HG02973 (cell line): ENCODE measurements around the gene COL19A1.

Source experiments
- ATAC-seq: cut with Tn5 transposase; IDR thresholded peaks from one replicate; pipeline ENCODE4 v1.9.1; 2021; ENCODE audit warnings: moderate library complexity; ENCODE audit not compliant: unreplicated experiment

Gene COL19A1

DNA sequence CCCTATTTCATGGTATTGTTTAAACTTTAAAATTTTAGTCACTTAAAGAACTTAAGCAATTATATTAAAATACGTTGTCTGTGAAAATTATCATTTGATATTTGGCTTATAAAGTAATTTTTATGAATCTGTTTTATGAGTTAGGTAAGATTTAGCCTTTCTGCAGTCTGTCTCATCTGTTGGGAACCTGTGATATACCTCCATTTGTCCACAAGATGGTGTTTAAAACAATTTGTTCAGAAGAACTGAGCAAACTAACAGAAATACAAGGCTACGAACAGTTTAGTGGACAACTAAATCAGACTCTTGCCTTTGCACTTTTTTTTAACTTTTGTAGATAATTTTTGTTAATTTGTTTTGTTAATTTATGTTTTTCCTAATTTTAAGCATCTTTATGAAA lies 344.1 kb downstream of the COL19A1 start:
- no peak for ATAC-seq

GRCh38 chr6:70215460-70216108 lies 349.2 kb downstream of the COL19A1 start:
- ATAC-seq, result no peak

- ATAC-seq, result no peak
Measured at GRCh38 chr6:70216767-70217166, 350.4 kb downstream of the COL19A1 start.

DNA sequence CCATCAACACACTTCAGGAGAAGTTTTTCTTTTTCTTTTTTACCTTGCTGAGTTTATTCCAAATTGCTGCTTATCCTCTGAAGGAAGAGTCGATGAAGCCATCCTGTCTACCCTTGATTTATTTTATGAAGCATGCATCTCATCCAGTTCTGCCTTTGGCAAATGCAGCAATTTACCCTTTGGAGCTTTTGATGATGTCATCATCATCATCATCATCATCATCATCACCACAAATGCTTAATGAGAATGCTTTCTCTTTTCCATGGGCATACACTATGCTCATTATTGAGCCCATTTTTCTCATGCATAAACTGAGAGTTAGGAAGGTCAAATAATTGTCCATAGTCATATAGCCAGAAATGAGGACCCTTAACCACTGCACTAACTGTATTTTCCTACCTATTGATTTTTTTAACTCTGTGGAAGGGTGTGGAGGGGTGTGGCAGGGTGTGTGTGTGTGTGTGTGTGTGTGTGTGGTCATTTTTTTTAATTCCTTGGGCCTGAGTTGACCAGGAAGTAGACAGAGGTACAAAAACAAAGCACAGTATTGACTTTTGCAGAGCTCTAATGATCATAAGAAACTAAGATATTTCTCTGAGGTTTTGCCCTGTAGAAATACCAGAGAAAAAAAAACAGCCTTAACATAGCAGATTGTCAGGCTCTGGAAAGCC lies 353.7 kb downstream of the COL19A1 start:
- no peak for ATAC-seq

DNA sequence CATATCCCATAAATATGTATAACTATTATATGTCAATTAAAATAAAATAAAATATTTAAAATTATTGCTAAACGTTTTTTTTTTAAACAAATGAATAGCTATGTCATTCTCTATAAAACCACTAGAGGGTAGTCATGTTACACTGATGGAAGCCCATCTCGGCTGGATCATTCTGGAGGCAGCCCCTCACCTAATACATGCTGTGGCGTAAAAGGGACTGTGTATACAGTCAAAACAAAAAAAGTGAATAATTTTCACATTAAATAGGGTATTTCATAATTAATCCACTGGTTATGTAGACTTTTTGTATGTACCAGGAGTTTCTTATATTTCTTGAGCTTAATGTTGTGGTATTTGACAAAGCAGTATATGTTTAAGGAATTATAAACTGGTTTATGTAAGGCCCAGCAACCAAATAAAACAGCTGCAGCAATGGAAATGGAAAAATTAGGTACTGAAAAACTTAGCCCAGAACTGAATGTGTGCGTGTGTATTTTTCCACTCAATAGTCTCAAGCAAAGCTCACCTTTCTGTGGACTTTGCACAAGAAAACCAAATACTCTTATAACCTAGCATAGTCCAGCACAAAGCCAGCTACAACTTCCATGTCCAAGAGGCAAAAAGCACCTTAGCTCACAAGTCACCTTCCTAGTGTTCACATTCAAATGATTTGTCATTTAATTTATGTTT lies 354.8 kb downstream of the COL19A1 start:
- ATAC-seq, result peak; percentile 60

DNA sequence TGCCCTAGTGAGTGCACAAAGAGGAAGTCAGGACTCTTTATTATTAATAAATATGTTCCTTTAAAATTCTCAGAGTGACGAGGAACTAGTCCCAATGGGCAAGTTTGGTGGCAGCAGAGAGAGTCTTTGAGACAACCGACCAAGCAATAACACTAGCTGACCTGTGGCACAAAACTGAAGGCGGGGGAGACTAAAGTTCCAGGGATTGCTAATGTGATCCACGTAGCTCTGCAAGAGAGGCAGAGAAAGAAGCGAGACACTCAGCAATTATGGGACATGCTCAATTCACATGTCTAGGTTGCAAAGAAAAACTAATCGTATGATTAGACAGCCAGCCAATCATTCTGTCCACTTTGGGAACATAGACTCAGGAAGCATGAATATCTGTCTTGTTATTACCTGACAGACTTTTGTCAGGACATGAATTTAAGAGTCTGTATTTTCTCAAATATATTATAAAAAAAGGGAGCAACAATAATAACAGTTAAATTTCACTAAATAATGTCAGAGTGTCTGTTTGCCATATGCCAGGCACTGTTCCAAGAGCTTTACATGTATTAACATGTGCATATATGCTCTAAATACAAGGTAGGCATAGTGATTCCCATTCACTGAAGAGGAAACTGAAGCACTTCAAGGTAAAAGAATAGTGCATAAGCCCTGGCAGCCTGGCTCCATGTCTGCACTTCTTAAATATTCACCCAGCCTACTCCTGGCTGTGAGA lies 355.5 kb downstream of the COL19A1 start:
- ATAC-seq, result no peak

- ATAC-seq, result no peak
Measured at GRCh38 chr6:70222439-70222749, 356.0 kb downstream of the COL19A1 start.

DNA sequence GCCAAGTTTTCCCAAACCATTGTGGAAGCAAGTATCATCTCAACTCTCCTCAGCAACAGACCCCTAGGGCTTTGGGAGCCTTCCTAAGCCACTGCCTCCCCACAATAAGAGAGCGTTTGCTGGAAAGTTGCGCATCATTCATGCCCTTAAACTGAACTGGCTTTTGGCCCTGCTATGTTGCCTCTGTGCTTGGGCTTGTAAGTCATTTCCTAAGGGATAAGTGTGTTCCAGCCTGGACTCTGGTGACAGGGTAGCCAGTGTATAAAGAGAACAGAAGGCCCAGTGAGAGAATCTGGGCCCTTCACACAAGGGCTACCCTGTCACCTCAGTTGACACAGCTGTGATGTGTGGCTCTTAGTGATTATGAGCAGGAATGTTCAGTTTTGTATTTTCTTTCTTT lies 358.7 kb downstream of the COL19A1 start:
- ATAC-seq, result no peak

DNA sequence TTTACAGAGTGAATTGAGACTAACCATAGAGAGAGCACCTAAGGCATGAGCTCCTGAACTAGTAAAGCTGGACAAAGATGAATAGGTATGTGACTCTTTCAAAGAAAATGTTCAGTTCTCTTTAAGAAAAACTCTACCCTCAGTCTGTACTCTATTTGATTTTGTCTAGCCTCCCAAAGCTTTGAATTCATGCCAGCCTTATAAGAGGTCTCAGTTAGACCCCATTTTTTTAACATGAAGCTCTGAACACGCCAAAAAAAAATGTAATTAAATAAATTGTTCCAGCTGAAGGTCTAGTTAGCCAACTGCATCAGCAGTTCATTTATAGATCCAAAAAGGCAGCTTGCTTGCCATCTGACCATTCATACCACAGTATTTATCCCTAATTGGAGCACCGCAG lies 365.0 kb downstream of the COL19A1 start:
- ATAC-seq, result no peak

GRCh38 chr6:70234561-70235236 lies 368.3 kb downstream of the COL19A1 start:
- no peak for ATAC-seq

- ATAC-seq, result no peak
Measured at GRCh38 chr6:70236343-70236742, 370.0 kb downstream of the COL19A1 start.

- no peak for ATAC-seq
Measured at GRCh38 chr6:70241031-70241430, 374.7 kb downstream of the COL19A1 start.

GRCh38 chr6:70241991-70242420 lies 375.6 kb downstream of the COL19A1 start:
- no peak for ATAC-seq

GRCh38 chr6:70246118-70246517 lies 379.8 kb downstream of the COL19A1 start:
- ATAC-seq, result no peak

DNA sequence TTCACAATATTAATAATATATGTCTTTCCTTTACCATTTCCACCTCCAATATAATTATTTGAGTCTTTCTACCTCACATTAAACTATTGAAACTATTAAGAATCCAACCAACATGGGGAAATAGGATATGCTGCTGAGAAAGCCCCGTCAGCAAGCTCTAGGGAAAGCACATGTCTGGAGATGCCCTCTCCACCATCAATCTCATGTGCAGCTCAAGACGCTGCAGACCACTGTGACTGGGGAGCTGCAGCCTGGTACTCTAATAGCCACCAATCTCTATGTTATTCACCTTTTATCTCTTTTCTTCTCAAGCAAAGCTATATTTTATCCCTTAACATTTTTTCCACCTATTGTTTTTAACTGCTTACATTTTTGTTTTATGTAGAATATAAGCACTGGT lies 386.2 kb downstream of the COL19A1 start:
- ATAC-seq, result no peak

DNA sequence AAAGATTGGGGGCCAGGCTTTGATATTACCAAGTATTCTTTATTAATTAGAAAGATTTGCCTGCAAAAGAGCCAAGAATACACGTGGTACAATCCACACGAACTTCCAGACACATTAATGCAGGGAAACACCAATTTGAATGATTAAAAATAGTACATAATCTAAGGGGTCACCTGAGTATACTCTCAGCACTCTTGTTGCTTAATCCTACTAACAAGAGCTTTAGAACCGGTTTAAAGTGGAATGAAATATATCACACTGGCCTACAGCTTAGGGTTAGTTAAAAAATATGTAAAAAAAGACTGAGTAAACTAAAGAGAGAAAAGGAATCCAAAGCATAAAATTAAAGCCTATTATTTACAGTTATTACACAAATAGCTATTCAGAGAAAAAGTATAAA lies 387.6 kb downstream of the COL19A1 start:
- no peak for ATAC-seq

DNA sequence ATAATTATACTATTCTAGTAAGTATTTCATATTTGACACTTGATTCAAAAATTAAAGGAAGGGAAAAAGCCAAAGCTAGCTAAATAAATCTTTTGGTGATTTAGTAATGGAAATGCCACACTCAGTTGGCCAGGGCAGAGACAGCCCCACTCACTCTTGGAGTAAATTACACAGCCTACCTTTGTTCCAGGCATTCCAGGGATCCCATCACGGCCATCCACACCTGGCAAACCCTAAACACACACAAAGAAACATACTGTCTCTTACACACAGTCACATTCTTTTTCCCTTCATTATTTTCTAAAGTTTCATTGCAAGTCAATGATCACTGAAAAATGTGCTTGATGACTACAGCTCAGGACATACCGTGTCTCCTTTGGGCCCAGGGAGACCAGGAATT lies 388.4 kb downstream of the COL19A1 start:
- ATAC-seq, result no peak

- ATAC-seq, result no peak
Measured at GRCh38 chr6:70257768-70258273, 391.5 kb downstream of the COL19A1 start.

DNA sequence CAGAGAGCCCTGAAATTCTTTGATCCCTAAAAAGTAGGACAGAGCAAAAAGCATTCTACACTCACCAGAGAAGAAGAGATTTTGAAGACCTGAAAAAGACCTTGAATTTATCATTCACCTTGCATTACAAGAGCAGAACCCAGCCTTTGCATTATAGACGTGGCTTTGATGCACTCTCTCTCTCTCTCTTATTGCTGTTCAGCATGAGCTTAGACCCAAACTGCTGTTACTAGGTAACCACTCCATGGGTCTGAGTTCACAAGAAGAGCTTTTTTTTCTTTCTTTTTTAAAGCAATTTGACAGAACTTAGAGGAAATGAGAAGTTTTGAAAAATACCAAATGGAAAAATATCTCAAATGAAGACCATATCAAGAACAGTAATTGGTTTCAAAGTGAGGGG lies 392.1 kb downstream of the COL19A1 start:
- no peak for ATAC-seq
